A549 treated with AZD2906 at 1 μM for 4 hours (cell line): ENCODE measurements around the gene GPRC5D. TPM values are rescaled to one million over a fixed set of nuclear protein-coding genes. Genes with fewer than 3 reads are reported as not detected.

Experiments
- total RNA-seq: library from RNA; stranded (reverse); fragments of 200-300 nt; extraction: Qiagen RNA extraction; gene quantifications from 5 replicates; pipeline ENCODE4 v1.2.3, GENCODE V29; 2022

GPRC5D gene
- 0.40 TPM in 1 of 5 replicates, not detected in the others for total RNA-seq

DNA sequence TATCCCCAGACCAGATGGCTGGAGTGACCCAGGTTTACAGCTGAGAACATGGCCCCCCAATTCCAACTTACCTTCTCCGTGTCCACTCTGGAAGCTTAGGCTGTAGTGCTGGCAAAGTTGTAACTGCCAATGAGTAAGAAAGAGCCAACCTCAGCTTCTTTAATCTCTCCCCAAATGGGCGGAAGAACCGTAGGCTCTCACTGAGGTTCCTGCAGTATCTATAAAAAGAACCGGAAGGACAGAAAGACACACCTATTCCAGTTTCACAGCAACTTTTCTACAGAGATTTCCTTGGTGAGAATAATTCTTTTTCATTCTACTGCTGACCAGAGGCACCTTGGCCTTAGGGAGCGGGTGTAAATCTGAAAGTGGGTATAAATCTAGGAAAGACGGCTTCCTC, at the start of gene GPRC5D:
Gene GPRC5D (minus strand): TSS at position 135 of the 400 bp plus-strand sequence. CDS start 1,786 bp downstream, outside the sequence.

DNA sequence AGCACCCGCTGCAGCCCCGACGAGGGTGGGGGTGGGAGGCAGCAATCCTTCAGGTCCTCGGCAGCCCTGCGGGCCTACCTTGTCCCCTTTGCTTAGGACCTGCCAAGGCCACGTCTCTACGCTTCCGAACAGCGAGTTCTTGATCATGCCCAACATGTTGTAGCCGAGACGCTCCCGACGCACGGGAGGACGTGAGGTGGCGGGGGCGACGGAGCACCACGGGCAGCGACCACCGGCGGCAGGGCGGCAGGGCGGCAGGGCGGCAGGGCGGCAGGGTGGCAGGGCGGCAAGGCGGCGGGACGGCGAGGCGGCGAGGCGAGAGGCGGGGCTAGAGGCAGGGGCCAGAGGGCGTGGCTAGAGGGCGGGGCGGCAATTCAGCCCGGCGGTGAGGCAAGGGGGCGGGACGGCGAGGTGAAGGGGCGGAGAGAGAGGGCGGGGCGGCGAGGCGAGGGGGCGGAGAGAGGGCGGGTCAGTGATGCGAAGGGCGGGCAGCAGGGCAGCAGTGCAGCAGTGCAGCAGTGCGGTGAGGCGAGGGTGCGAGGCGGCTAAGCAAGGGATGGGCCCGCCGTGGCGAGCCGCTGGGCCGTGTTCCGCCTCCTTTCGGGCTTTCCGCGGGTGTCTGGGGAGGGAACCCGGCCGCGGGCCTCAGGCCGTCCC, 48.1 kb upstream of the GPRC5D start, which contains the start of gene HEBP1:
Gene HEBP1 (minus strand): TSS at position 307 of the 657 bp plus-strand sequence. CDS start 151 bp downstream, at position 156.

DNA sequence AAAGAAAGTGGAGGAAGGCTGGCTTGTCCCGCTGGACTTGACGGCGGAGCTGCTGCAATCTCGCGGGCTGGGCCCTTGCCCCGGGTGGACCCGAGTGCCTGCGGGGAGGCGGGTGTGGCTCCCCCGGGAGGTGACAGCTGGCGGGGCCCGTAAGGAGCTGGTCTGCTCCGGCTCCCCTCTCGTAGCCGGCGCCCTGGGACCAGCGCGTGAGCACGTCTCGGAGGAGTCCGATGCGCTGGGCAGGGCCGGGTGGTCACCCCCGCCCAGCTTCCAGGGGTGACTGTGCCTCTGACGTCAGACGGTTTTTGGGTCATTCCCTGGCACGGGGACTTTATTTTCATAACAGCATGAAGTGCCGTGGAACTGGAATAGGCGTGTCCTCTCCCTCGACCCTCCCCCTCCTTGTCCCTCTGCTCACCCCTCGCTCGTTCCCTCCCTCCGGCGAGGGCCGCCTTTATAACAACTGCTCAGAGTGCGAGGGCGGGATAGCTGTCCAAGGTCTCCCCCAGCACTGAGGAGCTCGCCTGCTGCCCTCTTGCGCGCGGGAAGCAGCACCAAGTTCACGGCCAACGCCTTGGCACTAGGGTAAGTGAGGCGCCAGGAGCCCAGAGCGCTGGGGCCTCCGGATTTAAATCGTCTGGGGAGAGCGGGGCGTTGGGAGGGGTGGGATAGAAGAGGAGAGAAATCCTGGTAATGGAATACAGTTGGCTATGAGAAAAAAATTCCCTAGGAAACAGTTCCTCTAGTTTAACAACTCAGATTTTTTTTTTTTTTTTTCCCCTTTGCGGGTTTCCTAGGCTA, 60.7 kb downstream of the GPRC5D start, which contains the start of gene GPRC5A:
Gene GPRC5A (plus strand): TSS at position 483 of the 801 bp plus-strand sequence. CDS start 16,688 bp downstream, outside the sequence.

Other genes starting within 250 kb of the GPRC5D start
- gene CDKN1B, start 234.8 kb downstream of the GPRC5D start, total RNA-seq = 14.4 to 17.1 TPM (median 16.1 TPM) in 5 replicates
- 0.21 to 0.58 TPM (median 0.43 TPM) in 5 replicates for gene APOLD1, start 166.5 kb downstream of the GPRC5D start, total RNA-seq
- 69.3 to 91.3 TPM (median 70.5 TPM) in 5 replicates for gene DDX47, start 138.8 kb downstream of the GPRC5D start, total RNA-seq
- gene GPRC5A, start 60.6 kb downstream of the GPRC5D start, total RNA-seq = 201 to 268 TPM (median 236 TPM) in 5 replicates
- gene HEBP1, start 48.1 kb upstream of the GPRC5D start, total RNA-seq = 50.1 to 57.7 TPM (median 52.2 TPM) in 5 replicates
- 3.8 to 5.0 TPM (median 4.3 TPM) in 5 replicates for gene FAM234B, start 92.2 kb upstream of the GPRC5D start, total RNA-seq
- 0.59 to 1.2 TPM (median 0.71 TPM) in 5 replicates for gene GSG1, start 151.5 kb upstream of the GPRC5D start, total RNA-seq
- 193 to 239 TPM (median 235 TPM) in 5 replicates for gene EMP1, start 244.6 kb upstream of the GPRC5D start, total RNA-seq